Breast epithelium (tissue), 4 donors: ENCODE results near the gene AGAP1. TPM values are rescaled to one million over a fixed set of nuclear protein-coding genes. Genes with fewer than 3 reads are reported as not detected.

Experiments used
- DNase-seq, 2 donors: peaks; one replicate each; pipeline ENCODE4 v3.0.0-alpha.2; 2019; ENCODE audit warnings: low spot score in 2 of 2
- H3K27ac ChIP-seq, 2 donors: fragments of 200-600 bp; sonication (generic) in 1 of 2; one replicate each; pipeline ENCODE4 v1.5.1; 2016 to 2019; ENCODE audit warnings: mild to moderate bottlenecking in 1 of 2
- H3K27me3 ChIP-seq, 2 donors: fragments of 200-600 bp; sonication (generic) in 1 of 2; one replicate each; pipeline versions ENCODE4 v1.5.1 to v1.6.0; 2017 to 2019; ENCODE audit warnings: control low read depth in 1 of 2, mild to moderate bottlenecking in 1 of 2
- H3K36me3 ChIP-seq: fragments of 200-600 bp; one replicate; pipeline ENCODE4 v1.5.1; 2019
- H3K4me1 ChIP-seq, 2 donors: fragments of 200-600 bp; sonication (generic); one replicate each; pipeline ENCODE4 v1.5.1; 2016 to 2019; ENCODE audit warnings: control low read depth in 1 of 2
- H3K4me3 ChIP-seq, 3 donors: fragments of 200-600 bp; sonication (generic); 1 replicate in 2 of 3; 2 replicates in 1 of 3; pipeline ENCODE4 v1.5.1; 2016 to 2019; ENCODE audit warnings: mild to moderate bottlenecking in 3 of 3, moderate library complexity in 2 of 3
- H3K9me3 ChIP-seq, 2 donors: fragments of 200-600 bp; sonication (generic) in 1 of 2; one replicate each; pipeline ENCODE4 v1.5.1; 2016 to 2019; ENCODE audit warnings: control low read depth in 1 of 2
- CTCF ChIP-seq, 3 donors: fragments of 450-650 bp; IDR thresholded peaks; one replicate each; pipeline ENCODE4 v1.5.1; 2016 to 2017; ENCODE audit warnings: antibody characterized with exemption in 3 of 3, mild to moderate bottlenecking in 3 of 3, moderate library complexity in 3 of 3
- POLR2A ChIP-seq: fragments of 450-650 bp; IDR thresholded peaks from one replicate; pipeline ENCODE4 v1.6.1; 2016; ENCODE audit warnings: antibody characterized with exemption, mild to moderate bottlenecking, moderate library complexity
- POLR2AphosphoS5 ChIP-seq, 3 donors: sonication (generic); formaldehyde crosslinking; IDR thresholded peaks; one replicate each; pipeline ENCODE4 v1.6.1; 2017; ENCODE audit warnings: antibody characterized with exemption in 3 of 3
- intact Hi-C: fragments of 100-400 bp; cut with DNase I; formaldehyde crosslinking; loops from one replicate; pipeline ENCODE4 v1.15.1; 2023; ENCODE audit warnings: low total_unique reads
- total RNA-seq, 3 donors: library from RNA; depleted of rRNA; stranded (reverse); fragments of >200 nt; gene quantifications; one replicate each; pipeline ENCODE4 v1.1.0, GENCODE V29; 2016

Gene AGAP1
- total RNA-seq, 3 donors from 2014 or later = 19.7 to 27.1 (median 25.9) TPM

GRCh38 chr2:235582729-235583128, 88.9 kb downstream of the AGAP1 start:
- intact Hi-C loops = no loop called here
- Histone ChIP-seq H3K4me1 (no peaks in the 10 kb centered on the region), H3K27me3 (no peaks in the 10 kb centered on the region), H3K36me3 (no peaks in the 10 kb centered on the region), H3K27ac (no peak overlapping the region), H3K4me3 (no peak overlapping the region), H3K9me3 (no peaks in the 10 kb centered on the region)
- no peak for DNase-seq
- no peak for TF ChIP-seq POLR2AphosphoS5 (IDR thresholded peaks at IDR 0.05)
- no peak for TF ChIP-seq CTCF (IDR thresholded peaks at IDR 0.05)
- no peak for TF ChIP-seq POLR2A

GRCh38 chr2:235583144-235583543, 89.3 kb downstream of the AGAP1 start:
- H3K4me1 ChIP-seq = no peaks in the 10 kb centered on the region
- H3K27ac ChIP-seq = no peak overlapping the region
- no peaks in the 10 kb centered on the region for H3K36me3 ChIP-seq
- no peak for DNase-seq
- TF ChIP-seq CTCF (IDR thresholded peaks at IDR 0.05) (no peak), POLR2A (no peak), POLR2AphosphoS5 (IDR thresholded peaks at IDR 0.05) (no peak)
- no peaks in the 10 kb centered on the region for H3K9me3 ChIP-seq
- no peak overlapping the region for H3K4me3 ChIP-seq
- intact Hi-C loops = no loop called here
- no peaks in the 10 kb centered on the region for H3K27me3 ChIP-seq

GRCh38 chr2:235583925-235584637, 90.2 kb downstream of the AGAP1 start:
- Histone ChIP-seq H3K9me3 (no peaks in the 10 kb centered on the region), H3K4me1 (no peaks in the 10 kb centered on the region), H3K27me3 (no peaks in the 10 kb centered on the region), H3K4me3 (no peak overlapping the region), H3K27ac (no peak overlapping the region), H3K36me3 (no peaks in the 10 kb centered on the region)
- intact Hi-C loops = no loop called here
- no peak for TF ChIP-seq POLR2AphosphoS5 (IDR thresholded peaks at IDR 0.05)
- no peak for TF ChIP-seq POLR2A
- no peak for TF ChIP-seq CTCF (IDR thresholded peaks at IDR 0.05)
- DNase-seq = no peak

GRCh38 chr2:235584638-235585007, 90.8 kb downstream of the AGAP1 start:
- Histone ChIP-seq H3K4me3 (no peak overlapping the region), H3K27me3 (no peaks in the 10 kb centered on the region), H3K36me3 (no peaks in the 10 kb centered on the region), H3K9me3 (no peaks in the 10 kb centered on the region), H3K4me1 (no peaks in the 10 kb centered on the region), H3K27ac (no peak overlapping the region)
- no peak for DNase-seq
- intact Hi-C loops = no loop called here
- no peak for TF ChIP-seq POLR2A
- no peak for TF ChIP-seq CTCF (IDR thresholded peaks at IDR 0.05)
- no peak for TF ChIP-seq POLR2AphosphoS5 (IDR thresholded peaks at IDR 0.05)

GRCh38 chr2:235587202-235587601, 93.4 kb downstream of the AGAP1 start:
- H3K27me3 ChIP-seq = no peaks in the 10 kb centered on the region
- no peak for DNase-seq
- no peak overlapping the region for H3K4me3 ChIP-seq
- no peaks in the 10 kb centered on the region for H3K9me3 ChIP-seq
- no peaks in the 10 kb centered on the region for H3K36me3 ChIP-seq
- H3K4me1 ChIP-seq = no peaks in the 10 kb centered on the region
- H3K27ac ChIP-seq = no peak overlapping the region
- TF ChIP-seq CTCF (IDR thresholded peaks at IDR 0.05) = no peak
- no peak for TF ChIP-seq POLR2AphosphoS5 (IDR thresholded peaks at IDR 0.05)
- TF ChIP-seq POLR2A = no peak
- intact Hi-C loops = no loop called here
